Mesothelial cell of epicardium (in vitro differentiated cells): Measurements from ENCODE around the gene KCTD11. TPM values are rescaled to one million over a fixed set of nuclear protein-coding genes. Genes with fewer than 3 reads are reported as not detected.

Experiments
- DNase-seq, 2 experiments: peaks; one replicate each; pipeline ENCODE4 v3.0.0; 2021; ENCODE audit warnings: low spot score in 2 of 2; ENCODE audit not compliant: unreplicated experiment in 2 of 2
- H3K27ac Mint-ChIP-seq: 2 replicates; pipeline ENCODE4 v1.8.0; 2021; ENCODE audit warnings: mixed read lengths
- H3K27me3 Mint-ChIP-seq: 2 replicates; pipeline ENCODE4 v1.8.0; 2021; ENCODE audit warnings: low read depth, mixed read lengths
- H3K36me3 Mint-ChIP-seq: 2 replicates; pipeline ENCODE4 v1.8.0; 2021; ENCODE audit warnings: mixed read lengths
- H3K4me1 Mint-ChIP-seq: 2 replicates; pipeline ENCODE4 v1.8.0; 2021; ENCODE audit warnings: mixed read lengths
- H3K4me3 Mint-ChIP-seq: 2 replicates; pipeline ENCODE4 v1.8.0; 2021; ENCODE audit warnings: mild to moderate bottlenecking, moderate library complexity, mixed read lengths
- H3K9me3 Mint-ChIP-seq: 2 replicates; pipeline ENCODE4 v1.8.0; 2021; ENCODE audit warnings: mixed read lengths
- total RNA-seq: library from RNA; stranded (reverse); gene quantifications from 3 replicates; pipeline ENCODE4 v1.2.1, GENCODE V29; 2021
- TF ChIP-seq, protein P1 (sequence below): fragments of 200-600 bp; sonication (generic); IDR thresholded peaks from one replicate; pipeline ENCODE4 v1.5.0; 2021; ENCODE audit warnings: antibody characterized with exemption; ENCODE audit not compliant: unreplicated experiment

The KCTD11 gene
- total RNA-seq, 1 donor from 2014 or later = 17.7 TPM

DNA sequence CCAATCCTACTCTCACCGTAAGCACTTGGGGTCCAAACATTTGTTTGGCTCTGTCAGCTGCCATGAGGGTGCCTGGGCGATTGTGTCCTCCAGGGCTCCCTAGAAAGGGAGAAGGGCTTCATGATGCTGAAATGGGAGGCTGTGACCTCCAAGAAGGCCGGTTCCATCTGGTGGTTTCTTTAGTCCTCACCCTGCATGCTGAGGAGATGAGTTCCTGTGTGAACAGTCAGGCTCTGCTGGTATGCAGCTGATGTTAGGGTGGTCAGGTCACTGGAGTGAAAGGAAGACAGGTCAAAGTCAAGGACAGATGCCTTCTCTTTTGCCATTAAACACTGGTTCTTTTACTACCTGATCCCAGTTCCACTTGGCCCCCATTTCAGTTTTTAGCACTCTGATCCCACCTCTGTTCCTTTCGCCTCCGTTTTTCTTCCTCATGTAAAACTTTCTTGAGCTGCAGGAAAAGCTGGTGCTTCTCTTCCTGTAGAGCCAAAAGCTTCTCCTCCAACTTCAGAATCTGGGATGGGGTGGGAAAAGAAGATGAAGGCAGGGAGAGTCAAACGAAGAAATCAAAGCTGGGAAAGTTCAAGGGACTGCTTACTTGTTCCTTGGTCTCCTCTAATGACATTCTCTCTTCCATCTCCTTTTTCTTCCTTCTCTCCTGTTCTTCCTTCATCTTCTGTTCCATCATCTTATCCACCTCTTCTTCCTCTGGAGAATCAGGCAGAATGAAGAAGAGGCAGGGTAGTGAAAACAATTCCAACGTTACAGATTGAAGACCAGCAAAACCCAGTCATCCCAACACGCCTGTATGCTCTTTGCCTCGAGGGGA, 37.9 kb upstream of the KCTD11 start:
- TF ChIP-seq, protein P1, sequence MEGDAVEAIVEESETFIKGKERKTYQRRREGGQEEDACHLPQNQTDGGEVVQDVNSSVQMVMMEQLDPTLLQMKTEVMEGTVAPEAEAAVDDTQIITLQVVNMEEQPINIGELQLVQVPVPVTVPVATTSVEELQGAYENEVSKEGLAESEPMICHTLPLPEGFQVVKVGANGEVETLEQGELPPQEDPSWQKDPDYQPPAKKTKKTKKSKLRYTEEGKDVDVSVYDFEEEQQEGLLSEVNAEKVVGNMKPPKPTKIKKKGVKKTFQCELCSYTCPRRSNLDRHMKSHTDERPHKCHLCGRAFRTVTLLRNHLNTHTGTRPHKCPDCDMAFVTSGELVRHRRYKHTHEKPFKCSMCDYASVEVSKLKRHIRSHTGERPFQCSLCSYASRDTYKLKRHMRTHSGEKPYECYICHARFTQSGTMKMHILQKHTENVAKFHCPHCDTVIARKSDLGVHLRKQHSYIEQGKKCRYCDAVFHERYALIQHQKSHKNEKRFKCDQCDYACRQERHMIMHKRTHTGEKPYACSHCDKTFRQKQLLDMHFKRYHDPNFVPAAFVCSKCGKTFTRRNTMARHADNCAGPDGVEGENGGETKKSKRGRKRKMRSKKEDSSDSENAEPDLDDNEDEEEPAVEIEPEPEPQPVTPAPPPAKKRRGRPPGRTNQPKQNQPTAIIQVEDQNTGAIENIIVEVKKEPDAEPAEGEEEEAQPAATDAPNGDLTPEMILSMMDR = no peak
- Mint-ChIP-seq H3K9me3 (no peaks in the 10 kb centered on the region), H3K36me3 (peaks cover 39% of the 10 kb centered on the region), H3K27ac (peak overlapping the region; percentile 85), H3K27me3 (no peaks in the 10 kb centered on the region), H3K4me1 (peaks cover 26% of the 10 kb centered on the region), H3K4me3 (peak overlapping the region; percentile 77)
- no peak for DNase-seq

DNA sequence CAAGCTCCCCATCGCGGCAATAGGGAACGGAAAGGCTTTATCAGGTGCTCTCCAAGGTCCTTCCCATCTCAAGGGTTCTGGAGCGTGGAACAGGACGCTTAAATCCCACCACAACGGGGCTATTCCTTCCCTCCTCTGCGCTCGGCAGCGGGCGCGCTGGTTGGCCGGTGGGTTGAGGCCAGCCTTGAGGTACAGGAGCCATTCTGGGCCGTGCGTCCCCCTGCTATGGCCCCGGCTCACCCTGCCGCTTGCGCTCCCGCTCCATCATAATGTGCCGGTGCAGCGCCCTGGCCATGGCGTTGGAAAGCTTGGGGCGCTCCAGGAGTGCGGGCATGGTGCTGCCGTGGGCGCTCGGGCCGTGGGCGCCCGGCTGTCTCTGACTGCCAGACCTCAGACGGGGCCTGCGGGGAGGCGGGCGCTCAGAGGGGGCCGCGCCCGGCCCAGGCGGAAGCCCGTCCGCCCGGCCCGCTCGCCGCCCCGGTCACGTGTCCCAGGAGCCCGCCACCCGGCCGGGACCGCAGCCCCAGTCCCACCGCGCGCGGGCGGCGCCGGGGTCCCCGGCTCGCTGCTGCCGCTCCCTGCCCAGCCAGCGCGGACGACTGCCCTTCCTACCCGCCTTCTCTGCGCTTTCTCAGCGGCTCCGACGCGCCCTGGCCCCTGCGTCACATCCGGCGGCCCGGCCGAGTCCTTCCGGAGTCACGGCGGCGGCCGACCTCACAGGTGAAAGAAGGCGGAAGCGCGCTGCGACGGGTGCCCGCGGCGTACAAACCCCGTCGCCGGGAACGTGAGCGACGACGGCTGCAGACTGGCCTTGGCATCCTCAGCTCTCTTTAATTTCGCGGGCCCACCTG, 37.0 kb upstream of the KCTD11 start, which contains the start of gene GPS2:
Gene GPS2, minus strand, starts transcription at position 642 of the 851 bp plus-strand sequence. Its CDS starts 308 bp downstream, at position 334.
- no peaks in the 10 kb centered on the region for H3K27me3 Mint-ChIP-seq
- TF ChIP-seq, protein P1 = no peak
- H3K27ac Mint-ChIP-seq = peak within 1 kb of the TSS; percentile 94
- H3K4me1 Mint-ChIP-seq = peaks cover 19% of the 10 kb centered on the region
- peak within 1 kb of the TSS; percentile 82 for H3K4me3 Mint-ChIP-seq
- no peaks in the 10 kb centered on the region for H3K9me3 Mint-ChIP-seq
- DNase-seq = peak; percentile 83 to 91
- H3K36me3 Mint-ChIP-seq = peaks cover 38% of the 10 kb centered on the region

DNA sequence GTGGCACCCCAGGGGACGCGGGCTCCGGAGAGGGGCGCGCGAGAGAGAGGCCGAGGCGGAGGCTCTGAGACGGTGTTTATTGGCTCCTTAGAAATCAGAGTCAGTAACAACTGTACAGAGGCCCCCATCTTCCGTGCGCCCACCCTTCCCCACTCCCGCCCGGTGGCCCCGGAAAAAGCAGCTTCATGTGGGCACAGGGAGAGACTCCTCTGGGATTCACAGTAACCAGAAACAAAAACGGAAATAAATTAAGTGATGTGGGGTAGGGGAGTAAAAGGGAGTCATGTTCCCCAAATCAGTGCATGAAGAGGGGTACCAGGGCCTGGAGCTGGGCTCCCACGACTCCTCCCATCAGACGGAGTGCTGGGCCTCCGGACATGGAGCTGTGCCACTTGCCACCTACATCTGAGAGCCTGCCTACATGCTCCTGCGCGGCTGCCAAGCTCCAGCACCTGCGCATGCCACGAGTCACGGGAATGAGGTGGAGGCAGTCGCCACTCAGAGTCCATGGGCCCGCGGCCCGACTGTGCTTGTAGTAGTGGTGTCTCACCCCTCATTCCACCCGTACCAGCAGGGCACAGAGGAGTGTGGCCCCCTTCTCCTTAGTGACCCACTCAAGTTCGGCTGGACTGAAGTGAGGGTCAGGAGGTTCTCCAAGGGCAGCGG, 36.3 kb upstream of the KCTD11 start:
- Mint-ChIP-seq H3K27ac (peak overlapping the region; percentile 94), H3K9me3 (no peaks in the 10 kb centered on the region), H3K36me3 (peaks cover 31% of the 10 kb centered on the region), H3K27me3 (no peaks in the 10 kb centered on the region), H3K4me1 (peaks cover 12% of the 10 kb centered on the region), H3K4me3 (peak overlapping the region; percentile 82)
- TF ChIP-seq, protein P1 = no peak
- DNase-seq = no peak

DNA sequence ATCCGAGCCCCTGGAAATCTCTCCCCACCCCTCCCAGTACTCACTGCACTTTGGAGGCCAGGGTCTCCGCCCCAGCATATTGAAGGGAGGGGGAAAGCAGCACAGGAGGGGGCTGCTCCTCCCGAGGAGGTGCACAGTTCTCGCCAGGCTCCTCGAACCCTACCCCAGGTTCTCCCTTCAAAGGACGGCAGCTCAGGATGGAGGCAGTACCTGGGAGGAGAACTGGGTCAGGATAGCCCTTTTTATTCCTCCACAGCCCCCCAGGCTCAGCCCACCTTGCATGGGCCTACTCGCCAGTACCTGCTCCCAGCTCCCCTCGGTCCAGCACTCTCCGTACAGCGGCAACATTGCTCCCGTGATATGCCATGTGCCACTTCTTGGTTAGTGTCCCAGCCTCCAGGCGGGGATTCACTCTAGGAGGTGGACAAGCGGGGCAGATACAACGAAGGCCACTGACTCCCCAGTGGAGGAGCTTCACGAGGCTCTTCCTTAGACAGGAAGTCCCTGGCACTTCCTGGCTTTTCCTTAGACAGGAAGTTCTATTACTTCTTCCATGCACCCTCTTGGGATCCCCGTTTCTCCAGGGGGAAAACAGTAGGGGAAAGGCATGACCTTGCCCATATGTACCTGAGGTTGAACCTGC, 34.7 kb upstream of the KCTD11 start:
- Mint-ChIP-seq H3K27me3 (no peaks in the 10 kb centered on the region), H3K36me3 (peaks cover 33% of the 10 kb centered on the region), H3K9me3 (no peaks in the 10 kb centered on the region), H3K4me1 (peaks cover 10% of the 10 kb centered on the region), H3K4me3 (peak overlapping the region; percentile 53), H3K27ac (peak overlapping the region; percentile 64)
- TF ChIP-seq, protein P1 = no peak
- DNase-seq = no peak

DNA sequence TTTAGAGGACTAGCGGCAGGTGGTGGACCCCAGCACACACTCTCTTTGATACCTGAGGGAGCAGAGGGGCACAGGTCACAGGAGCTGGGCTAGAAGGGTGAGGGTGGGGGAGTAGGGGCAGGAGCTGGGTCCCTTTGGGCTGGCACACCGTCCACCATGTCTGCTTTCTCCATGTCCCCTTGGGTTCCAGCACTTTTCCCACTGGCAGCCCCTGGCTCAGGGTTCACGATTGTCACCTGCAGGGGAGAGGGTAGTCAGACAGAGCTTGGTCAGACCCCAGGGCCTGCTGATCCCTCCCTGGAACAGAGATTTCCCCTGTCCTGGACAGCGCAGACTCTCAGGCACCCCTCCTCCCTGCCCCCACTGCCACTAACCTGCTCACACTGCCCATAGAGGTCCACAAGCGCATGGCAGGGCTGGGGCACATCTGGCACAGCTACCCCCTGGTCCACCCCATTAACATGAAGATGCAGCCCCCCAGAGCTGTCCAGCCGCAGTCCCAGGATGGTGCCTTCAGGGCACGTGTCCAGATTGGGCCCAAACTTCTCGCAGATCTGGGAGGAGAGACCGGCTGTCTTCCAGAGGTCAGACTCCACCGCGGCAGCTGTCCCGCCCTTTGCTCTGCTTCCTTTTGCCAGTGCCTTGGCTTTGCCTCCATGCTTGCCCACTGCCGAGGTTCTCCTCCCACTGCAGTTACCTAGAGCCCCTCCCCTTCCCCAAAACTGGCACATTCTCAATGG, 33.7 kb upstream of the KCTD11 start:
- TF ChIP-seq, protein P1 = no peak
- DNase-seq = no peak
- Mint-ChIP-seq H3K4me3 (no peak overlapping the region), H3K27me3 (no peaks in the 10 kb centered on the region), H3K27ac (no peak overlapping the region), H3K36me3 (peaks cover 24% of the 10 kb centered on the region), H3K9me3 (no peaks in the 10 kb centered on the region), H3K4me1 (peaks cover 10% of the 10 kb centered on the region)
